GM19035 (cell line): ENCODE measurements around the gene SPINK1.
A peak's percentile ranks its signal among the peaks of the same experiment; 100 is the strongest.
"Not testable (repeated sequence)": the region's sequence is repeated elsewhere in the genome, so short reads cannot be mapped to it uniquely, and the experiment has no call there.

Experiments
- ATAC-seq: cut with Tn5 transposase; IDR thresholded peaks from one replicate; pipeline ENCODE4 v1.9.1; 2021; ENCODE audit not compliant: unreplicated experiment

SPINK1 gene

GRCh38 chr5:147854894-147855773 lies 23.7 kb upstream of the SPINK1 start:
- no peak for ATAC-seq

- no peak for ATAC-seq
Measured at GRCh38 chr5:147854331-147854730, 22.9 kb upstream of the SPINK1 start.

- no peak for ATAC-seq
Measured at GRCh38 chr5:147853372-147853987, 22.0 kb upstream of the SPINK1 start.

GRCh38 chr5:147852365-147852764 lies 20.9 kb upstream of the SPINK1 start:
- ATAC-seq, result no peak

- ATAC-seq, result no peak
Measured at GRCh38 chr5:147851578-147851977, 20.1 kb upstream of the SPINK1 start.

- ATAC-seq, result no peak
Measured at GRCh38 chr5:147849226-147849625, 17.8 kb upstream of the SPINK1 start.

GRCh38 chr5:147845618-147846017 lies 14.1 kb upstream of the SPINK1 start:
- ATAC-seq, result no peak

GRCh38 chr5:147844846-147845245 lies 13.4 kb upstream of the SPINK1 start:
- ATAC-seq, result no peak

GRCh38 chr5:147842869-147843268 lies 11.4 kb upstream of the SPINK1 start:
- no peak for ATAC-seq

- ATAC-seq, result no peak
Measured at GRCh38 chr5:147836439-147836838, 5.0 kb upstream of the SPINK1 start.

GRCh38 chr5:147835386-147835798 lies 3.9 kb upstream of the SPINK1 start:
- ATAC-seq, result no peak

- no peak for ATAC-seq
Measured at GRCh38 chr5:147832541-147832940, 1.1 kb upstream of the SPINK1 start.

- ATAC-seq, result no peak
Measured at GRCh38 chr5:147830035-147830434, 1.4 kb downstream of the SPINK1 start.

- not testable (repeated sequence) for ATAC-seq
Measured at GRCh38 chr5:147827017-147827416, 4.5 kb downstream of the SPINK1 start.

- ATAC-seq, result no peak
Measured at GRCh38 chr5:147826361-147826760, 5.1 kb downstream of the SPINK1 start.

GRCh38 chr5:147822686-147823491 lies 8.6 kb downstream of the SPINK1 start:
- ATAC-seq, result peak; percentile 94

GRCh38 chr5:147822222-147822621 lies 9.2 kb downstream of the SPINK1 start:
- ATAC-seq, result not testable (repeated sequence)

GRCh38 chr5:147821766-147822165 lies 9.7 kb downstream of the SPINK1 start:
- ATAC-seq, result no peak

GRCh38 chr5:147819261-147819770 lies 12.2 kb downstream of the SPINK1 start:
- no peak for ATAC-seq

- no peak for ATAC-seq
Measured at GRCh38 chr5:147818290-147818689, 13.2 kb downstream of the SPINK1 start.

GRCh38 chr5:147813696-147814095 lies 17.8 kb downstream of the SPINK1 start:
- no peak for ATAC-seq
